ENCODE results near the gene TAAR5.

- TF ChIP-seq EP300 (IDR thresholded peaks at IDR 0.05; ENCODE audit: borderline replicate concordance in 1 of 2, low read depth in 1 of 2, low read length in 1 of 2) (no peak), REST (IDR thresholded peaks at IDR 0.05; ENCODE audit: low read depth, low read length) (no peak), TAF1 (IDR thresholded peaks at IDR 0.05; ENCODE audit: borderline replicate concordance, low read depth, low read length) (no peak)
- TF ChIP-seq, protein P1, sequence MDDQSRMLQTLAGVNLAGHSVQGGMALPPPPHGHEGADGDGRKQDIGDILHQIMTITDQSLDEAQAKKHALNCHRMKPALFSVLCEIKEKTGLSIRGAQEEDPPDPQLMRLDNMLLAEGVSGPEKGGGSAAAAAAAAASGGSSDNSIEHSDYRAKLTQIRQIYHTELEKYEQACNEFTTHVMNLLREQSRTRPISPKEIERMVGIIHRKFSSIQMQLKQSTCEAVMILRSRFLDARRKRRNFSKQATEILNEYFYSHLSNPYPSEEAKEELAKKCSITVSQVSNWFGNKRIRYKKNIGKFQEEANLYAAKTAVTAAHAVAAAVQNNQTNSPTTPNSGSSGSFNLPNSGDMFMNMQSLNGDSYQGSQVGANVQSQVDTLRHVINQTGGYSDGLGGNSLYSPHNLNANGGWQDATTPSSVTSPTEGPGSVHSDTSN (IDR thresholded peaks at IDR 0.05): no peak
- TF ChIP-seq, protein P2, sequence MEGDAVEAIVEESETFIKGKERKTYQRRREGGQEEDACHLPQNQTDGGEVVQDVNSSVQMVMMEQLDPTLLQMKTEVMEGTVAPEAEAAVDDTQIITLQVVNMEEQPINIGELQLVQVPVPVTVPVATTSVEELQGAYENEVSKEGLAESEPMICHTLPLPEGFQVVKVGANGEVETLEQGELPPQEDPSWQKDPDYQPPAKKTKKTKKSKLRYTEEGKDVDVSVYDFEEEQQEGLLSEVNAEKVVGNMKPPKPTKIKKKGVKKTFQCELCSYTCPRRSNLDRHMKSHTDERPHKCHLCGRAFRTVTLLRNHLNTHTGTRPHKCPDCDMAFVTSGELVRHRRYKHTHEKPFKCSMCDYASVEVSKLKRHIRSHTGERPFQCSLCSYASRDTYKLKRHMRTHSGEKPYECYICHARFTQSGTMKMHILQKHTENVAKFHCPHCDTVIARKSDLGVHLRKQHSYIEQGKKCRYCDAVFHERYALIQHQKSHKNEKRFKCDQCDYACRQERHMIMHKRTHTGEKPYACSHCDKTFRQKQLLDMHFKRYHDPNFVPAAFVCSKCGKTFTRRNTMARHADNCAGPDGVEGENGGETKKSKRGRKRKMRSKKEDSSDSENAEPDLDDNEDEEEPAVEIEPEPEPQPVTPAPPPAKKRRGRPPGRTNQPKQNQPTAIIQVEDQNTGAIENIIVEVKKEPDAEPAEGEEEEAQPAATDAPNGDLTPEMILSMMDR (IDR thresholded peaks at IDR 0.05): no peak
These were observed 33.7 kb upstream of the TAAR5 start for GRCh38 chr6:132623106-132623845.

Data from SK-N-SH (cell line).